Vagina (tissue), 2 donors: ENCODE results near the gene ARHGEF38. TPM values are rescaled to one million over a fixed set of nuclear protein-coding genes. Genes with fewer than 3 reads are reported as not detected.

Experiments used
- DNase-seq, 2 donors: peaks; one replicate each; pipeline ENCODE4 v3.0.0-alpha.2; 2017; ENCODE audit errors: extremely low spot score in 2 of 2
- H3K27ac ChIP-seq: fragments of 200-600 bp; sonication (generic); one replicate; pipeline ENCODE4 v1.5.1; 2019
- H3K27me3 ChIP-seq: fragments of 200-600 bp; sonication (generic); one replicate; pipeline ENCODE4 v1.5.1; 2019
- H3K36me3 ChIP-seq, 2 donors: fragments of 200-600 bp; sonication (generic); one replicate each; pipeline ENCODE4 v1.5.1; 2017 to 2019
- H3K4me1 ChIP-seq: fragments of 200-600 bp; sonication (generic); one replicate; pipeline ENCODE4 v1.5.1; 2019
- H3K4me3 ChIP-seq, 2 donors: fragments of 200-600 bp; sonication (generic); 1 replicate in 1 of 2; 2 replicates in 1 of 2; pipeline ENCODE4 v1.5.1; 2016 to 2019
- H3K9me3 ChIP-seq: fragments of 200-600 bp; sonication (generic); one replicate; pipeline ENCODE4 v1.5.1; 2019
- POLR2A ChIP-seq, 2 donors: fragments of 450-650 bp; IDR thresholded peaks; one replicate each; pipeline ENCODE4 v1.6.1; 2017; ENCODE audit warnings: antibody characterized with exemption in 2 of 2, mild to moderate bottlenecking in 2 of 2, moderate library complexity in 2 of 2
- POLR2AphosphoS5 ChIP-seq, 2 donors: sonication (generic); formaldehyde crosslinking; IDR thresholded peaks; one replicate each; pipeline ENCODE4 v1.9.0; 2017; ENCODE audit warnings: antibody characterized with exemption in 2 of 2, mild to moderate bottlenecking in 2 of 2, low read depth in 1 of 2; ENCODE audit not compliant: insufficient read depth in 1 of 2
- intact Hi-C: fragments of 100-400 bp; cut with DNase I; formaldehyde crosslinking; loops from one replicate; pipeline ENCODE4 v1.15.1; 2023
- total RNA-seq: library from RNA; depleted of rRNA; stranded (reverse); fragments of >200 nt; gene quantifications from one replicate; pipeline ENCODE4 v1.2.3, GENCODE V29; 2016
- TF ChIP-seq, protein P1 (sequence below), 3 experiments: fragments of 450-650 bp in 2 of 3; fragments of 200-600 bp in 1 of 3; sonication (generic) in 1 of 3; IDR thresholded peaks; one replicate each; pipeline ENCODE4 v1.5.1; 2017 to 2019; ENCODE audit warnings: antibody characterized with exemption in 3 of 3, mild to moderate bottlenecking in 2 of 3, moderate library complexity in 2 of 3

The ARHGEF38 gene
- total RNA-seq, 1 donor from 2014 or later, result not detected

DNA sequence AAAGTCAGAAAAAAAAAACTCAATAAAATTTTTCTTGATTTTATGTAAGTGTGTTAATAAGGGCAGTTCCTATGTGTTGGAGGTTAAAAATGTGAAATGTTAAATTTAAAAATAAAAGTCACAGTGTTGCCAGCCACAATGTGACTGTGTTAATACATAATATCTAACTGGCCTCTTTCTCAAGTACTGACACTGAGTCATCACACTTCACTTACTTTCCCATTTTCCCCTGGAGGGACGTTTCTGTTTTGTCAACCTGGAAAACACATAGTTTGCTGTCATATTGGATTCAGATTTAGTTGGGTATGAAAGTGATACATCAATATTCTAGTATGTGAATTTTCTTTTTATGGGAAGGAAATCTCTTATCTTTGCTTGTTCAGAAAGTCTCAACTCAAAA is 46.4 kb downstream of the ARHGEF38 start:
- no peak for DNase-seq
- Histone ChIP-seq H3K4me1 (no peaks in the 10 kb centered on the region), H3K27ac (no peak overlapping the region), H3K36me3 (no peaks in the 10 kb centered on the region), H3K4me3 (no peak overlapping the region), H3K27me3 (no peaks in the 10 kb centered on the region), H3K9me3 (no peaks in the 10 kb centered on the region)
- TF ChIP-seq, protein P1, sequence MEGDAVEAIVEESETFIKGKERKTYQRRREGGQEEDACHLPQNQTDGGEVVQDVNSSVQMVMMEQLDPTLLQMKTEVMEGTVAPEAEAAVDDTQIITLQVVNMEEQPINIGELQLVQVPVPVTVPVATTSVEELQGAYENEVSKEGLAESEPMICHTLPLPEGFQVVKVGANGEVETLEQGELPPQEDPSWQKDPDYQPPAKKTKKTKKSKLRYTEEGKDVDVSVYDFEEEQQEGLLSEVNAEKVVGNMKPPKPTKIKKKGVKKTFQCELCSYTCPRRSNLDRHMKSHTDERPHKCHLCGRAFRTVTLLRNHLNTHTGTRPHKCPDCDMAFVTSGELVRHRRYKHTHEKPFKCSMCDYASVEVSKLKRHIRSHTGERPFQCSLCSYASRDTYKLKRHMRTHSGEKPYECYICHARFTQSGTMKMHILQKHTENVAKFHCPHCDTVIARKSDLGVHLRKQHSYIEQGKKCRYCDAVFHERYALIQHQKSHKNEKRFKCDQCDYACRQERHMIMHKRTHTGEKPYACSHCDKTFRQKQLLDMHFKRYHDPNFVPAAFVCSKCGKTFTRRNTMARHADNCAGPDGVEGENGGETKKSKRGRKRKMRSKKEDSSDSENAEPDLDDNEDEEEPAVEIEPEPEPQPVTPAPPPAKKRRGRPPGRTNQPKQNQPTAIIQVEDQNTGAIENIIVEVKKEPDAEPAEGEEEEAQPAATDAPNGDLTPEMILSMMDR (IDR thresholded peaks at IDR 0.05), result no peak
- TF ChIP-seq POLR2AphosphoS5 (IDR thresholded peaks at IDR 0.05; ENCODE audit: insufficient read depth in 1 of 2, low read depth in 1 of 2) (no peak), POLR2A (IDR thresholded peaks at IDR 0.05) (no peak)
- intact Hi-C loops, result no loop called here

DNA sequence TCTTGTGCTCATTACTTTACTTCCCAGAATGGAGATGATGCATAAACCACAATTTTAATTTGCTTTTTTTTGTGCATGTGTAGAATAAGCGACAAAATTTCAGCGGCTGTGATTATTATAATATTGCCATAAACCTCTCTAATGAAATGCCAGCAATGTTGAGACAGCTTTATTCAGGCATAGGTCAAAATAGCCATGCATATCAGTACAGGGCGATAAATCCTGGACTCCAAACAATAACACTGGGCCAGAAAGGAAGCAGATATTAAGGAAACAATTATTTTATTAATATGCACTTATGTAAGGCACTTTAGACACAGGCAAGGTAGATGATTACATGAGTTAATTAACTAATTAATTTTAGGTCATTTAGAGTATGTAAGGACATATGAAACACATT is 47.1 kb downstream of the ARHGEF38 start:
- H3K4me1 ChIP-seq, result no peaks in the 10 kb centered on the region
- no peak overlapping the region for H3K4me3 ChIP-seq
- intact Hi-C loops, result no loop called here
- no peaks in the 10 kb centered on the region for H3K9me3 ChIP-seq
- H3K36me3 ChIP-seq, result no peaks in the 10 kb centered on the region
- H3K27me3 ChIP-seq, result no peaks in the 10 kb centered on the region
- no peak overlapping the region for H3K27ac ChIP-seq
- no peak for DNase-seq
- TF ChIP-seq, protein P1 (IDR thresholded peaks at IDR 0.05), result no peak
- TF ChIP-seq POLR2A (IDR thresholded peaks at IDR 0.05) (no peak), POLR2AphosphoS5 (IDR thresholded peaks at IDR 0.05; ENCODE audit: insufficient read depth in 1 of 2, low read depth in 1 of 2) (no peak)

GRCh38 chr4:105599932-105600655 is 47.7 kb downstream of the ARHGEF38 start:
- intact Hi-C loops, result no loop called here

DNA sequence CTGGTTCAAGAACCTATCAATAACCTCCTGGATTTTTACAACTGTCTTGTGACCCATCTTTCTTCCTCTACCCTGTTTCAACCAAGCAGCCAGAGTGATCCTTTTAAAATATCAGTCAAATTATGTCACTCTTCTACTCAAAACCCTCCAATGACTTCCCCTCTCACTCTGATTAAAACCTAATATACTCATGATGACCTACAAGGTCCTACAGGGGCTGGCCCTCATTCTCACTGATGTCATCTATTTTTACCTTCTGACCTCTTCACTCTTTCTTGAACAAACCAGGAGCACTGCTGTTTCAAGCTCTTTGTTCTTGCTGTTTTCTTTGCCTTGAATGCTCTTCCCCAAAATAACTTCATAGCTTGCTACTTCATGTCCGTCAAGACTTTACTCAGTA is 48.5 kb downstream of the ARHGEF38 start:
- DNase-seq, result no peak
- H3K4me3 ChIP-seq, result no peak overlapping the region
- no peaks in the 10 kb centered on the region for H3K9me3 ChIP-seq
- intact Hi-C loops, result no loop called here
- H3K27ac ChIP-seq, result no peak overlapping the region
- TF ChIP-seq, protein P1 (IDR thresholded peaks at IDR 0.05), result no peak
- TF ChIP-seq POLR2A (IDR thresholded peaks at IDR 0.05), result no peak
- TF ChIP-seq POLR2AphosphoS5 (IDR thresholded peaks at IDR 0.05; ENCODE audit: insufficient read depth in 1 of 2, low read depth in 1 of 2), result no peak
- H3K4me1 ChIP-seq, result no peaks in the 10 kb centered on the region
- H3K27me3 ChIP-seq, result no peaks in the 10 kb centered on the region
- no peaks in the 10 kb centered on the region for H3K36me3 ChIP-seq

More at GRCh38 chr4:105599932-105600655, 47.7 kb downstream of the ARHGEF38 start:
- no peak for DNase-seq
- TF ChIP-seq POLR2A (IDR thresholded peaks at IDR 0.05) (no peak), POLR2AphosphoS5 (IDR thresholded peaks at IDR 0.05; ENCODE audit: insufficient read depth in 1 of 2, low read depth in 1 of 2) (no peak)
- TF ChIP-seq, protein P1 (IDR thresholded peaks at IDR 0.05), result no peak
- no peaks in the 10 kb centered on the region for H3K9me3 ChIP-seq
- no peak overlapping the region for H3K27ac ChIP-seq
- H3K36me3 ChIP-seq, result no peaks in the 10 kb centered on the region
- H3K4me1 ChIP-seq, result no peaks in the 10 kb centered on the region
- H3K4me3 ChIP-seq, result no peak overlapping the region
- no peaks in the 10 kb centered on the region for H3K27me3 ChIP-seq

- Histone ChIP-seq H3K27me3 (no peaks in the 10 kb centered on the region), H3K9me3 (no peaks in the 10 kb centered on the region), H3K27ac (no peak overlapping the region), H3K36me3 (no peaks in the 10 kb centered on the region), H3K4me3 (no peak overlapping the region), H3K4me1 (no peaks in the 10 kb centered on the region)
- no peak for TF ChIP-seq POLR2AphosphoS5 (IDR thresholded peaks at IDR 0.05; ENCODE audit: insufficient read depth in 1 of 2, low read depth in 1 of 2)
- no peak for TF ChIP-seq POLR2A (IDR thresholded peaks at IDR 0.05)
- TF ChIP-seq, protein P1 (IDR thresholded peaks at IDR 0.05), result no peak
- intact Hi-C loops, result no loop called here
- no peak for DNase-seq
Measured at GRCh38 chr4:105601406-105601805, 49.0 kb downstream of the ARHGEF38 start.
